Head of caudate nucleus (tissue), 42 donors: ENCODE results near the gene ZNF700.
A peak's percentile ranks its signal among the peaks of the same experiment; 100 is the strongest.
"Not testable (repeated sequence)": the region's sequence is repeated elsewhere in the genome, so short reads cannot be mapped to it uniquely, and the experiment has no call there.

Source experiments
- DNase-seq, 42 donors: peaks; one replicate each; pipeline versions ENCODE4 v3.0.0 to v3.0.0-alpha.2; 2020 to 2021; ENCODE audit warnings: mixed read lengths in 7 of 42
- intact Hi-C: fragments of 100-400 bp; cut with DNase I; formaldehyde crosslinking; loops from one replicate; pipeline ENCODE4 v1.15.0; 2022

The ZNF700 gene

GRCh38 chr19:11931513-11931912, 6.6 kb downstream of the ZNF700 start:
- intact Hi-C loops = no loop called here
- DNase-seq = no peak

- intact Hi-C loops, DNase-seq: not testable (repeated sequence)
These were observed 10.9 kb downstream of the ZNF700 start for GRCh38 chr19:11935829-11936228.

GRCh38 chr19:11938383-11938782, 13.5 kb downstream of the ZNF700 start:
- DNase-seq, intact Hi-C loops: not testable (repeated sequence)

GRCh38 chr19:11941361-11941887, 16.5 kb downstream of the ZNF700 start:
- intact Hi-C loops, DNase-seq: not testable (repeated sequence)

GRCh38 chr19:11942008-11942842, 17.3 kb downstream of the ZNF700 start:
- no peak for DNase-seq
- intact Hi-C loops = no loop called here

GRCh38 chr19:11942843-11943108, 17.9 kb downstream of the ZNF700 start:
- no peak for DNase-seq
- intact Hi-C loops = no loop called here

GRCh38 chr19:11944656-11945055, 19.7 kb downstream of the ZNF700 start:
- intact Hi-C loops = no loop called here
- no peak for DNase-seq

GRCh38 chr19:11948646-11949045, 23.7 kb downstream of the ZNF700 start:
- intact Hi-C loops = no loop called here
- no peak for DNase-seq

- no peak for DNase-seq
- intact Hi-C loops = no loop called here
These were observed 24.3 kb downstream of the ZNF700 start for GRCh38 chr19:11949201-11949600.

- intact Hi-C loops, DNase-seq: not testable (repeated sequence)
These were observed 24.7 kb downstream of the ZNF700 start for GRCh38 chr19:11949614-11950080.

GRCh38 chr19:11950312-11950711, 25.4 kb downstream of the ZNF700 start:
- intact Hi-C loops = no loop called here
- DNase-seq = no peak

GRCh38 chr19:11963566-11964355, 38.9 kb downstream of the ZNF700 start:
- intact Hi-C loops = no loop called here
- DNase-seq = peak; percentile 62 to 93 (median 86)

GRCh38 chr19:11964496-11964857, 39.6 kb downstream of the ZNF700 start:
- DNase-seq = peak in 7 of 42 donors; percentile 25 to 58 (median 46)
- intact Hi-C loops = no loop called here

- DNase-seq = peak; percentile 91 to 98 (median 96)
- intact Hi-C loops = no loop called here
These were observed 40.1 kb downstream of the ZNF700 start, which contains the start of gene ZNF763 for GRCh38 chr19:11964858-11965645. ZNF763 (plus strand) TSS chr19:11965040; CDS start chr19:11965209, 169 bp downstream.

GRCh38 chr19:11970174-11970573, 45.3 kb downstream of the ZNF700 start:
- intact Hi-C loops = no loop called here
- no peak for DNase-seq

- DNase-seq = no peak
- intact Hi-C loops = no loop called here
These were observed 46.1 kb downstream of the ZNF700 start for GRCh38 chr19:11971041-11971440.

- DNase-seq = no peak
- intact Hi-C loops = no loop called here
These were observed 48.3 kb downstream of the ZNF700 start for GRCh38 chr19:11973019-11973810.

- no peak for DNase-seq
- intact Hi-C loops = no loop called here
These were observed 53.7 kb downstream of the ZNF700 start for GRCh38 chr19:11978492-11979100.
